HL-60 (cell line): ENCODE data around the gene MID1IP1.

Experiments used
- CTCF ChIP-seq: IDR thresholded peaks from one replicate; pipeline ENCODE4 v1.5.1; 2011; ENCODE audit warnings: low read length, control low read depth, inconsistent platforms; ENCODE audit not compliant: insufficient read depth
- GABPA ChIP-seq: IDR thresholded peaks from 2 replicates; pipeline ENCODE4 v1.6.1; 2012; ENCODE audit warnings: low read depth
- POLR2AphosphoS5 ChIP-seq: IDR thresholded peaks from 2 replicates; pipeline ENCODE4 v1.6.1; 2012; ENCODE audit warnings: low read depth

DNA sequence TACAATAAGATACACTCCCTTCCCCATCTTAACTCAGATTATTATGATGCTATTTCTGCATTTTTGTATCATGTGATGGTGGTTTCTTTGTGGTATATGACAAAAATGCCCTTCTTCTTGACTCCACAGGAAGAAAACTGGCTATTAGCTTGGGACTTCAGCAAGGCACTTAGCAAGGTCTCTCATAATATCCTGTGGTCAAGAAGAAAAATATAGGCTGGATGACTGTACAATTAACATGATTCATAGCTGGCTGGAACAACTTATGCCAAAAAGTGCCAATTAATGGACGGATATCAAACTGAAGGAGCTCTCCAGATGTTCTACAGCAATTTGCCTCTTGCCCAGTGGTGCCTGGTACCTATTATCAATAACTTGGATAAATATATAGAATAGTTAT is 2.3 kb upstream of the MID1IP1 start:
- TF ChIP-seq POLR2AphosphoS5: no peak
- TF ChIP-seq CTCF: no peak
- no peak for TF ChIP-seq GABPA
